ENCODE results near the gene CPZ.

DNA sequence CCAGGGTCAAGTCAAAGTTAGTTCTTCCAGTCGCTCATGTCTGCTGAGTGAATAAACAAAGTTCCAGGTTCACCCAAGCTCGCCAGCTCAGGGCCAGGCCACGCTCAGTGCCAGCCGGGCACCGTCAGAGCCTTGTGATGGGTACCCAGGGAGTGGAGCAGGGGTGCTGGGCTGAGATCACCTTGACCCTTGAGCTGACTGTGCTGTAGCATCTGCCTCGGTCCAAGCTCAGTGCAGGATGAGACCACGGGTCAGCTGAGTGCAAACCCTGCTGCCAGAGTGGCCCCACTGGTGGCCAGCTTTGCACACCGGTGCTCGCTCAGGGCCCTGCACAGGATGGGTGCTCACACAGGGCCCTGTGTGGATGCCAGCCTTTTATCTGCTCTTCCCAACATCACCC lies 4.3 kb downstream of the CPZ start:
- TF ChIP-seq, protein P1, sequence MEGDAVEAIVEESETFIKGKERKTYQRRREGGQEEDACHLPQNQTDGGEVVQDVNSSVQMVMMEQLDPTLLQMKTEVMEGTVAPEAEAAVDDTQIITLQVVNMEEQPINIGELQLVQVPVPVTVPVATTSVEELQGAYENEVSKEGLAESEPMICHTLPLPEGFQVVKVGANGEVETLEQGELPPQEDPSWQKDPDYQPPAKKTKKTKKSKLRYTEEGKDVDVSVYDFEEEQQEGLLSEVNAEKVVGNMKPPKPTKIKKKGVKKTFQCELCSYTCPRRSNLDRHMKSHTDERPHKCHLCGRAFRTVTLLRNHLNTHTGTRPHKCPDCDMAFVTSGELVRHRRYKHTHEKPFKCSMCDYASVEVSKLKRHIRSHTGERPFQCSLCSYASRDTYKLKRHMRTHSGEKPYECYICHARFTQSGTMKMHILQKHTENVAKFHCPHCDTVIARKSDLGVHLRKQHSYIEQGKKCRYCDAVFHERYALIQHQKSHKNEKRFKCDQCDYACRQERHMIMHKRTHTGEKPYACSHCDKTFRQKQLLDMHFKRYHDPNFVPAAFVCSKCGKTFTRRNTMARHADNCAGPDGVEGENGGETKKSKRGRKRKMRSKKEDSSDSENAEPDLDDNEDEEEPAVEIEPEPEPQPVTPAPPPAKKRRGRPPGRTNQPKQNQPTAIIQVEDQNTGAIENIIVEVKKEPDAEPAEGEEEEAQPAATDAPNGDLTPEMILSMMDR (conservative IDR thresholded peaks at IDR 0.05; ENCODE audit: low read depth in 2 of 2): no peak
- TF ChIP-seq POLR2AphosphoS5 (IDR thresholded peaks at IDR 0.05; ENCODE audit: low read depth) (no peak), JUNB (IDR thresholded peaks at IDR 0.05; ENCODE audit: unreplicated experiment) (no peak), EZH2 (IDR thresholded peaks at IDR 0.05; ENCODE audit: low read depth, unreplicated experiment) (no peak)

All from GM23338 (cell line).